PC-9 (cell line): ENCODE measurements around the gene SUGCT.

Experiments
- CTCF ChIP-seq: fragments of 200-600 bp; sonication (generic); conservative IDR thresholded peaks from 2 replicates; pipeline ENCODE4 v1.6.1; 2017; ENCODE audit warnings: mixed run types, antibody characterized with exemption, mild to moderate bottlenecking, moderate library complexity
- EZH2 ChIP-seq: fragments of 200-600 bp; sonication (generic); IDR thresholded peaks from 2 replicates; pipeline ENCODE4 v1.8.0; 2017; ENCODE audit warnings: antibody characterized with exemption, low read depth

GRCh38 chr7:40866601-40867000, 731.8 kb downstream of the SUGCT start:
- TF ChIP-seq CTCF (no peak), EZH2 (no peak)
